Esophagus (tissue), 2 donors: Measurements from ENCODE around the gene PLAC1. TPM values are rescaled to one million over a fixed set of nuclear protein-coding genes. Genes with fewer than 3 reads are reported as not detected.

ENCODE experiments used
- H3K27ac ChIP-seq, 2 donors: one replicate each; pipeline ENCODE4 v1.5.1; 2013; ENCODE audit warnings: low read depth in 2 of 2, mild to moderate bottlenecking in 2 of 2, inconsistent platforms in 1 of 2, low read length in 1 of 2, moderate library complexity in 1 of 2
- H3K27me3 ChIP-seq, 2 donors: one replicate each; pipeline ENCODE4 v1.6.1; 2013; ENCODE audit warnings: low read length in 2 of 2, control low read depth in 1 of 2, mild to moderate bottlenecking in 1 of 2; ENCODE audit not compliant: insufficient read depth in 2 of 2, control insufficient read depth in 1 of 2
- H3K36me3 ChIP-seq, 2 donors: one replicate each; pipeline ENCODE4 v1.6.1; 2013; ENCODE audit warnings: low read length in 1 of 2; ENCODE audit not compliant: control insufficient read depth in 2 of 2, insufficient read depth in 2 of 2
- H3K4me1 ChIP-seq, 2 donors: one replicate each; pipeline ENCODE4 v1.6.1; 2013; ENCODE audit warnings: low read length in 1 of 2; ENCODE audit not compliant: control insufficient read depth in 2 of 2, insufficient read depth in 2 of 2
- H3K4me3 ChIP-seq, 2 donors: one replicate each; pipeline ENCODE4 v1.5.1; 2013; ENCODE audit warnings: low read length in 2 of 2, mild to moderate bottlenecking in 2 of 2, low read depth in 1 of 2, moderate library complexity in 1 of 2
- H3K9me3 ChIP-seq, 2 donors: one replicate each; pipeline ENCODE4 v1.6.1; 2013; ENCODE audit warnings: mild to moderate bottlenecking in 2 of 2, low read depth in 1 of 2, low read length in 1 of 2, moderate library complexity in 1 of 2; ENCODE audit not compliant: control insufficient read depth in 2 of 2, insufficient read depth in 1 of 2
- WGBS, 2 donors: extraction: QIAGEN DNeasy Blood & Tissue Kit; methylation state at CpG; one replicate each; pipeline ENCODE4 v1.1.7; 2013; 5-methylcytosine and 5-hydroxymethylcytosine counted together
- polyA plus RNA-seq, 2 donors: library from polyadenylated mRNA; stranded (reverse); fragments of 200-250 nt; gene quantifications; one replicate each; pipeline ENCODE4 v1.2.3, GENCODE V29; 2013
- donor health status: healthy with polysubstance abuse.
- donor health status: Bipolar disorder and iron deficiency.

The PLAC1 gene
- polyA plus RNA-seq, 2 donors: not detected

- H3K36me3 ChIP-seq: no peaks in the 10 kb centered on the region
- no peaks in the 10 kb centered on the region for H3K9me3 ChIP-seq
- H3K27me3 ChIP-seq: no peaks in the 10 kb centered on the region
- no peak overlapping the region for H3K27ac ChIP-seq
- 58 to 67% methylated on average over 10 of the region's 10 CpGs for WGBS, 2 donors
- no peak overlapping the region for H3K4me3 ChIP-seq
- H3K4me1 ChIP-seq: peaks cover 0 to 1% of the 10 kb centered on the region in 2 donors
Measured at GRCh38 chrX:134623293-134624045, 34.8 kb downstream of the PLAC1 start.

DNA sequence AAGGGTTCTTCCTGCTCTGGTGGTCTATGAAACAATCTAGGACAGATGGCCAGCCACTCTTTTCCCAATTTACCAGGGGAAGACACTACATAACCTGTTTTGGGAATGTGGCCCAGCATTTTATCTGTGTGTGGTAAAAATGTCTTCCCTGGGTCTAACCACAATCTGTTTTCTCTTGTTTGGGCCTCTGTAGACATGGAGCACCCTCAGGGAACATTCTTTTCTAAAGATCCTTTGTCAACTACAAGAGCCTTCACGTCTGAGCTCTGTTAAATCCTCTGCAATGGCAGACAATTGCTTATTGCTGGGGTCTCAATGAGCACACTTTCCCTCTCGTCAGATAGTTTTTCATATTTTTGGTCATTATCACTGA is 35.5 kb downstream of the PLAC1 start:
- WGBS, 2 donors: 57 to 61% methylated on average over 2 of the region's 2 CpGs
- Histone ChIP-seq H3K4me3 (no peak overlapping the region), H3K27ac (no peak overlapping the region), H3K9me3 (no peaks in the 10 kb centered on the region), H3K36me3 (no peaks in the 10 kb centered on the region), H3K4me1 (peaks cover 0 to 1% of the 10 kb centered on the region in 2 donors), H3K27me3 (no peaks in the 10 kb centered on the region)

GRCh38 chrX:134622056-134622812 is 36.0 kb downstream of the PLAC1 start:
- no peak overlapping the region for H3K4me3 ChIP-seq
- peaks cover 0 to 1% of the 10 kb centered on the region in 2 donors for H3K4me1 ChIP-seq
- H3K9me3 ChIP-seq: no peaks in the 10 kb centered on the region
- no peaks in the 10 kb centered on the region for H3K36me3 ChIP-seq
- no peaks in the 10 kb centered on the region for H3K27me3 ChIP-seq
- H3K27ac ChIP-seq: no peak overlapping the region
- 23 to 44% methylated on average over 6 of the region's 6 CpGs for WGBS, 2 donors

DNA sequence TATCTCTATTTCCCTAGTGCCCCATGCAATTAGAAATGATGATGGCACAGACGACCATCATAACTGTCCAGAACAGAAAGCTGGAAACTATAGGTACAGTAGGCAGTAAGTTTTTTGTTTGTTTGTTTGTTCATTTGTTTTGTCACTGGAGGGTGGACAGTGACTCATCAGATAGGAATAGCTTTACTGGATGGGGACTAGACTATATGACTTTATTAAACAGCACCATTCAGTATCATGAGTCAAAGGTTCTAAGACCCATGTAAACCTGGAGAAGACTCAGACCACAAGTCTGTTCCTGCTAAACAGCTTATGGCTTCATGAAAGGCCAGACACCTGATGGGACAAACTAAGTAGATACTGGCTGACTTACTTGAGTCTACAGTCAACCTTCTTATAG is 38.4 kb downstream of the PLAC1 start:
- no peak overlapping the region for H3K4me3 ChIP-seq
- H3K27me3 ChIP-seq: no peaks in the 10 kb centered on the region
- H3K36me3 ChIP-seq: no peaks in the 10 kb centered on the region
- 74 to 88% methylated on average over 1 of the region's 1 CpG for WGBS, 2 donors
- H3K27ac ChIP-seq: no peak overlapping the region
- H3K9me3 ChIP-seq: no peaks in the 10 kb centered on the region
- no peaks in the 10 kb centered on the region for H3K4me1 ChIP-seq

- Histone ChIP-seq H3K27me3 (no peaks in the 10 kb centered on the region), H3K4me3 (no peak overlapping the region), H3K4me1 (no peaks in the 10 kb centered on the region), H3K36me3 (no peaks in the 10 kb centered on the region), H3K9me3 (no peaks in the 10 kb centered on the region), H3K27ac (no peak overlapping the region)
- WGBS, 2 donors: 73 to 82% methylated on average over 3 of the region's 3 CpGs
Measured at GRCh38 chrX:134613396-134613795, 44.9 kb downstream of the PLAC1 start.

DNA sequence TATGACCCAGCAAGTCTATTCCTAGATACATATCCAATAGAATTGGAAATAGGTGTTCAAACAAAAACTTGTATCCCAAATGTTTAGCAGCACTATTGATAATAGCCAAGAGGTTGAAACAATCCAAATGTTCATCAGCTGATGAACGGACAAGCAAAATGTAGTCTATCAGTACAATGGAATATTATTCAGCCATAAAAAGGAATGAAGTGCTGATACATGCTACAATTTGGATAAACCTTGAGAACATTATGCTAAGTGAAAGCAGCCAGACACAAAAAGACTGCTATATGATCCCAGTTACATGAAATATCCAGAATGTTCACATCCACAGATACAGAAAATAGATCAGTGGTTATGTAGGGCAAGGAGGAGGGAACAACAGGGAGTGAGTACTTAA is 50.1 kb downstream of the PLAC1 start:
- Histone ChIP-seq H3K9me3 (no peaks in the 10 kb centered on the region), H3K4me3 (no peak overlapping the region), H3K27ac (no peak overlapping the region), H3K4me1 (peaks cover 0 to 5% of the 10 kb centered on the region in 2 donors), H3K27me3 (no peaks in the 10 kb centered on the region), H3K36me3 (no peaks in the 10 kb centered on the region)
- WGBS, 2 donors: 74 to 98% methylated on average over 1 of the region's 1 CpG

DNA sequence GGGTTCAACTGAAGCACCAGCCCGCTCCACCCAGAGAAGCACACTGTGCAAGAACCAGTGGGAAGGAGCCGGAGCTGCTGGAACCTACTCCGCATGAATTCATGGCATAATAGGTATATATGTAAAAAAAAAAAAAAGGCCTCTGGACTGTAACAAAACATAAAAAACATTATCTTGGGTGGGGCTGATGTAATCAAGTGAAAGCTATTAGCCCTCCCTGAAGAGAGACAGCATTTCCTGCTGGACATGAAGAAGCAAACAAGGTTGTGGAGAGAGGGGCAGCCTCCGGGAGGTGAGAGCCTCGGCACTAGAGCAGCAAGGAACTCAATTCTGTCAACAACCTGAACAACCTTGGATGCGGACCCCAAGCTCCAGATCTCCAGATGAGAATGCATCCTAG is 50.7 kb downstream of the PLAC1 start:
- Histone ChIP-seq H3K27ac (no peak overlapping the region), H3K27me3 (no peaks in the 10 kb centered on the region), H3K4me1 (peaks cover 0 to 5% of the 10 kb centered on the region in 2 donors), H3K4me3 (no peak overlapping the region), H3K36me3 (no peaks in the 10 kb centered on the region), H3K9me3 (no peaks in the 10 kb centered on the region)
- WGBS, 2 donors: 88 to 92% methylated on average over 6 of the region's 6 CpGs

DNA sequence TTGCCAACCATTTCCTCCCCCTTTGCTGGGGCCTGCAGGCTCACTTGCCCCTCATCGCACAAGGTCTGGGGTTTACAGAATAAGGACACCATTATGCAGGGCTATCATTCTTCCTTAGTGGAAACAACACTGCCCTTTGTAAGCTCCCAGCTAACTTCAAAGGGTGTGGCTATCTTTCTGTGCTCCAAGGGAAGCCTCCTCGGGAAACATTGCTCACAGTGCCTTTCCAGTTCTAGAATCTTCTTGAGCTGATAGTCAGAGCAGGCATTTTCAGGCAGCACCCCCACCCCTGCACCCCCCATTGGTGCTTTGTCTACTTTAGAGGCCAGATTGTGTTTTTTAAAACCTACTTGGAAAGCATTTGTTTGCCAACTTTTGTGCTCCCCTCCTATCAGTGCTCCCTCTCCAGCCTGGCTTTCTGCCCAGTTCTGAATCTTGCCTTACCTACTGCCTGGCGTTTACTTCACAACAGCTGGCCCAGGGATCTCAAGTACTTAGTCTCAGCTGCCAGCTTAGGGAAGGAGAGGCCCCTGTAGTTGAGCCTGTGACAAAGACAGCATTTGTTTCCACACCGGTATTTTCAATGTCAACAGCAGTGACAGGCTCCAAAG is 53.5 kb downstream of the PLAC1 start:
- 32 to 42% methylated on average over 4 of the region's 4 CpGs for WGBS, 2 donors
- peaks cover 0 to 5% of the 10 kb centered on the region in 2 donors for H3K4me1 ChIP-seq
- no peaks in the 10 kb centered on the region for H3K36me3 ChIP-seq
- H3K27ac ChIP-seq: no peak overlapping the region
- no peaks in the 10 kb centered on the region for H3K27me3 ChIP-seq
- no peak overlapping the region for H3K4me3 ChIP-seq
- no peaks in the 10 kb centered on the region for H3K9me3 ChIP-seq

DNA sequence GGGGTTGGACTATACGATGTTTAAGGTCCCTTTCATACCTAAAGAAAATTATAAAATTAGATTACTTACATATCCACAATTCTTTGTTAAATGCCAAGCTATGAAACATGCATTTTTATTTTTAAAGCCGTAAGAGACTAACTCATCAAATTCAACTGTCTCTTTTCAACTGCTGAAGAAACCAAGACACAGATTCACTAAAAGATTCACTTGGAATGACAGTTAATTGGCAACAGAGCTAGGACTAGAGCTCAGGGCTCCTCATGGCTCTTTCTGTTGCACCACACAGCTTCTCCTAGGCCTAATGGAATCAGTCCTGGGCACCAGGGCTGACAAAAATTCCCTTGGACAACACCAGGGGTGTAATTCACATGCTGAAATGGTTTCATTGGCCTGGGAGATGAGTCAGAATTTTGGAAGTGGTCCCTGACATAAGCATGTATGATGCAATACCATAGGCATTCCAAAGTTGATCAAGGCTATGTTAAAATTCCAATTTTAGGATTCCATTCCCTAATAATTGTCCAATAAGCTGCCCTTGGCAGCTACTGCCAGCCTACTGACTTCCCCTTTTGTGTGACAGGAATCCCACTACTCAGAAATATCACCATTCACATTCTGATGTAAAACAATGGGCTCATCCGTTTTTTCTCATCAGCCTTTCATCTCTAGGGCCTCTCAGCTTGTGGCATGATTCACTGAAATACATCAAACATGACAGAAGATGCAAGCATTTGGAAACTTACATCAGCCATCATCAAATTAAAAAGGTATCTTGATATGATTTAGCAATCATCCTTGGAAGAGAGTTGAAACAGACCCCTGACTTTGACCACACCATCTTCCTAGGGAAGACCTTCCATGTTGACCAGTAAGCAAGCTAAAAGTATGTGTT is 54.2 kb downstream of the PLAC1 start:
- H3K9me3 ChIP-seq: no peaks in the 10 kb centered on the region
- WGBS, 2 donors: 66 to 73% methylated on average over 3 of the region's 3 CpGs
- no peak overlapping the region for H3K4me3 ChIP-seq
- H3K27ac ChIP-seq: no peak overlapping the region
- no peaks in the 10 kb centered on the region for H3K36me3 ChIP-seq
- peaks cover 0 to 5% of the 10 kb centered on the region in 2 donors for H3K4me1 ChIP-seq
- no peaks in the 10 kb centered on the region for H3K27me3 ChIP-seq
